HL-60/S4 (cell line): ENCODE data around the gene EFR3B.

ENCODE experiments used
- in situ Hi-C: fragments of 300-500 bp; cut with MboI; formaldehyde crosslinking; loops from 2 replicates; pipeline ENCODE4 v1.14.3; 2022; ENCODE audit warnings: low sequenced_read_pairs

Gene EFR3B

GRCh38 chr2:25104736-25105135, 62.9 kb downstream of the EFR3B start:
- in situ Hi-C loops: no loop called here

DNA sequence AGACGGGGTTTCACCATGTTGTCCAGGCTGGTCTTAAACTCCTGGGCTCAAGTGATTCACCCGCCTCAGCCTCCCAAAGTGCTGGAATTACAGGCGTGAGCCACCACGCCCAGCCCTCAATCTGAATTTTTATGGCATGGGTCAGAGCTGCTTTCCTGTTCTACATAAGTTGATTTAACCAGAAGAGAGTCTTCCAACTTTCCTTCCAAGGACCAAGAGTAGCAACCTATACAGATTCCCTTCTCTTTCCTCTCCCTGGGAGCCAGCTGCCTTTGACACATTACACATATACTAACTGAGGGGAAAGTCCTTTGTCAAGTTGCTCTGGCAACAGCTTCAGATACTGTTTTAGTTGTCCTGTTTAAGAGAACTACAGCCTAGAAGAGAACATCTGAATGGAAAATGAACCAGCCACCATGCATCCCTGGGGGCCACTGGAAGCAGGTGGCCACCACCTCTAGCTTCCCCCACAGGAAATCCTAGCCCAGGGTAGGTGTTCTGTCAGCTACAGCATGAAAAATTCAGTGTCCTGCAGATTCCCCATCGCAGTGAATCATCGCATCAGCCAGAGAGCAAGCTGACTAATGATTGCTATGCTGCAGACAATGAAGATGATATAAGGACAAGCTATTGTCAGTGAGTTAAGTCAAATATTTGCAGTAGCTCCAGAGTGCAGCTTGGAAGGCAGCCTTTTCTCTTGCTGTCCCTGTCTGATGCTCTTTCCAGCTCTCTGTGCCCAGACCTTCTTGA, 63.6 kb downstream of the EFR3B start:
- in situ Hi-C loops: no loop called here

- in situ Hi-C loops: no loop called here
These were observed 67.9 kb downstream of the EFR3B start for GRCh38 chr2:25109822-25110221.

DNA sequence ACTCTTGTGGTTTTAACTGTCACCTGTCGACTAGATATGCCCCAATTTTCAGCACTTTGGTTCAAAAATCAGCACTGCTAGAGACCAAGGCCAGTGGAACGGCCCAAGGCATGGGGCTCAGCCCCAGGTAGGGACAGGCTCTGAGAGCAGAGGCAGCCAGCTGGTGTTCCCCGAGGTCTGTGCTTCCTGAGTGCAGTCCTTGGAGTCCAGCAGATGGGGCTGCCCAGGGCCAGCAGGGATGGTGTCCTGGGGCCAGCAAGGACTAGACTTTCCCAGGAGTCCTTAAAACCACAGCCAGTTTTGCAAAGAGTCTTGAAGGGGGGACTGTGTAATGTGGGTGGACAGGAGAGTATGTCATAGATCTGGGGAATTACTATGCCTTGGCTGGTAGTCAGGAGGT, 70.2 kb downstream of the EFR3B start:
- in situ Hi-C loops: no loop called here

- in situ Hi-C loops: no loop called here
These were observed 73.5 kb downstream of the EFR3B start for GRCh38 chr2:25115249-25115883.

DNA sequence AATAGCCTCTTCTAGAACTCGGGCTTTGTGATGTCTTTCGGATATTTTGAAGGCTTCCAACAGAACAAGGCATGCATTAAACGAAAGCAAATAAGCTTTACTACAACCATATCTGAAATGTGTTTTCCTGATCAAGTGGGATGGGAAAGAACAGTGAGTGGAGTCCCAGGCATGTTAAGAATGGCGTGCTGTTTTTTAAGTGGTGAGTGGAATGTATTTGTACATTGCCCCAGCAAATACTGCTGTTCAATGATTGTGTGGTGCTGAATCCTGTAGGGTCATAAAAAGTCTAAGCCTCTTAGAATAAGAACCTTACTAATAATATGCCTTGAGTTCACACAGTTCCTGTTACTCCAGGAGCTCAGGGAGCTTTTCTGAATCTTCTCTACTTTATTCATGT, 74.0 kb downstream of the EFR3B start:
- in situ Hi-C loops: no loop called here

GRCh38 chr2:25116956-25117355, 75.1 kb downstream of the EFR3B start:
- in situ Hi-C loops: no loop called here

- in situ Hi-C loops: no loop called here
These were observed 77.4 kb downstream of the EFR3B start for GRCh38 chr2:25119263-25119662.

- in situ Hi-C loops: loop anchor here (5.0 kb wide), 1 partner anchor 140 kb away; no protein-coding TSS in a partner anchor
These were observed 80.5 kb downstream of the EFR3B start for GRCh38 chr2:25122367-25122766.

- in situ Hi-C loops: loop anchor here (5.0 kb wide), 1 partner anchor 141 kb away; no protein-coding TSS in a partner anchor
These were observed 81.8 kb downstream of the EFR3B start for GRCh38 chr2:25123682-25124081.

- in situ Hi-C loops: loop anchor here (25.0 kb wide), 1 partner anchor 713 kb away; no protein-coding TSS in a partner anchor
These were observed 83.3 kb downstream of the EFR3B start for GRCh38 chr2:25125189-25125588.

- in situ Hi-C loops: loop anchor here (25.0 kb wide), 1 partner anchor 714 kb away; no protein-coding TSS in a partner anchor
These were observed 84.1 kb downstream of the EFR3B start for GRCh38 chr2:25125976-25126375.

DNA sequence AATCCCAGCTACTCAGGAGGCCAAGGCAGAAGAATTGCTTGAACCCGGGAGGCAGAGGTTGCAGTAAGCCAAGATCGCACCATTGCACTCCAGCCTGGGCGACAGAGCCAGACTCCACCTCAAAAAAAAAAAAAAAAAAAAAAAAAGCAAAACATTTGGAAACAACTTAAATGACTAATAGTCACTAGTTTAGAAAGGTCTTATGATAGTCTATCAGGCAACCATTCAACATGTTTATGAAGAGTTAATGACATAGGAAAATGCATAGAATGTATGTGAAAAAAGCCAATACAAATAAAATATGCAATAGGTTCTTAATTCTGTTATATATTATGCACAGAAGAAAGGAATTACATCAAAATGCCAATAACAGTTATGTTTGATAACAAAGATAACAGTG, 85.2 kb downstream of the EFR3B start:
- in situ Hi-C loops: loop anchor here (25.0 kb wide), 1 partner anchor 715 kb away; no protein-coding TSS in a partner anchor

- in situ Hi-C loops: loop anchor here (25.0 kb wide), 1 partner anchor 715 kb away; no protein-coding TSS in a partner anchor
These were observed 85.8 kb downstream of the EFR3B start for GRCh38 chr2:25127646-25128045.

- in situ Hi-C loops: loop anchor here (25.0 kb wide), 1 partner anchor 718 kb away; no protein-coding TSS in a partner anchor
These were observed 88.1 kb downstream of the EFR3B start for GRCh38 chr2:25129901-25130520.

GRCh38 chr2:25131253-25131566, 89.3 kb downstream of the EFR3B start:
- in situ Hi-C loops: loop anchor here (25.0 kb wide), 1 partner anchor 719 kb away; no protein-coding TSS in a partner anchor

DNA sequence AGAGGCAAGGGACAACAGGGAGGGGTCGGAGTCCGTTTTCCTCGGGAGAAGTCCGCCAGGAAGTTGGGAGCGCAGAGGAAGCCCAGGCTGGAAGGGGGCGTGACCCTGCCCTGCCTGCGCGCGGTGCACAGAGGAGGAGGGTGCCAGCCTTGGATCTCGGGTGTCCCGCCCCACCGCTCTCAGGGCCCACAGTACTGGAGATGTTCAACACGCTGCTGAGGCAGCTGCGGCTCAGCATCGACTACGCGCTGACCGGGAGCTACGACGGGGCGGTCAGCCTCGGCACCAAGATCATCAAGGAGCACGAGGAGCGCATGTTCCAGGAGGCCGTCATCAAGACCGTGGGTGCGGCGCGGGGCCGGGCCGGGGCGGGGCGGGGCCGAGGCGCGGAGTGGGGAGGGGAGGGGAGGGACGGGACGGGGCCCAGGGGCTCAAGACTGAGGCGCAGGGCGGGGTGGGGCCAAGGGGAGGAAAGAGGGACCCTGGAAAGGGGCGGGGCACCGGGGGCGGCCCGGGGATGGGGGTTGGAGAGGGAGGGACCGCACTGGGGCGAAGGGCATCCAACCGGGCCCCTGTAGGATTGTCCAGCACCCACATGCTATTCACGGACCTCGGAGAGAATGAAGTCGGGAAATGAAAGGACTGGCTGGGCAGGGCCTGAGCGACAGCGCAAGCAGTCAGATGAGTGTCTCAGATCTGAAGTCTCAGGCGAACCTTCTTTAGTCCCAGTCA, 89.9 kb downstream of the EFR3B start:
- in situ Hi-C loops: loop anchor here (25.0 kb wide), 1 partner anchor 719 kb away; no protein-coding TSS in a partner anchor

DNA sequence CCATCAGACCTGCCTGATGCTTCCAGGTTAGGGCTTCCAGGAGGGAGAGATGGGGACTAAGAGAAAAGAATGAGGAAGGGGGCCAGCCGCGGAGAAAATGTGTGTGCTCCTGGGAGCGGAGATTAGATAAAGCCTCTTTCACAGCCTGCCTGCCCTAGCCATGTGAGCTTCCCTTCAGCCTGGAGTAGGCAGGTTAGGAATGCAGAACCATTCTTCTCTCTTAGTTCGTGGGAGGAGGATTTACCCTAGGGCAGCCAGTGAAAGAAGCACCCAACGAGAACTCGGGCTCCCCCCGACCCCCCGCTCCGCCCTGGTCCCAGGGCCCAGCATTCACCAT, 90.4 kb downstream of the EFR3B start:
- in situ Hi-C loops: loop anchor here (25.0 kb wide), 1 partner anchor 720 kb away; no protein-coding TSS in a partner anchor

DNA sequence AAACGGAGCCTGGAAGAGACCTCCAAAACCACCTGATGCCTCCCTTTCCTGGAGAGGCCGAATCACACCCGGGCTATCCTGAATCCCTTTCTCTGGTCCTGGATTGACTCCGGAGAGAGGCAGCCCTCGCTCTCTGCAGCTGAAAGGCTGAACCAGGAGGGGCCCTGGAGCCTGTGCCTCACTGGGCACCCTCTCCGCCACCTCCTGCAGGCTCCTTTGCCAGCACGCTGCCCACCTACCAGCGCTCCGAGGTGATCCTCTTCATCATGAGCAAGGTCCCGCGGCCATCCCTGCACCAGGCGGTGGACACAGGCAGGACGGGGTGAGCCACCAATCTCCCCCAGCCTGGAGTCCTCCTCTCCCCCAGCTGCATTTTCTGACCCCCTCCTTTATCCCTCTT, 90.8 kb downstream of the EFR3B start:
- in situ Hi-C loops: loop anchor here (25.0 kb wide), 1 partner anchor 720 kb away; no protein-coding TSS in a partner anchor

- in situ Hi-C loops: loop anchor here (25.0 kb wide), 1 partner anchor 728 kb away; no protein-coding TSS in a partner anchor
These were observed 98.7 kb downstream of the EFR3B start for GRCh38 chr2:25140535-25140934.

DNA sequence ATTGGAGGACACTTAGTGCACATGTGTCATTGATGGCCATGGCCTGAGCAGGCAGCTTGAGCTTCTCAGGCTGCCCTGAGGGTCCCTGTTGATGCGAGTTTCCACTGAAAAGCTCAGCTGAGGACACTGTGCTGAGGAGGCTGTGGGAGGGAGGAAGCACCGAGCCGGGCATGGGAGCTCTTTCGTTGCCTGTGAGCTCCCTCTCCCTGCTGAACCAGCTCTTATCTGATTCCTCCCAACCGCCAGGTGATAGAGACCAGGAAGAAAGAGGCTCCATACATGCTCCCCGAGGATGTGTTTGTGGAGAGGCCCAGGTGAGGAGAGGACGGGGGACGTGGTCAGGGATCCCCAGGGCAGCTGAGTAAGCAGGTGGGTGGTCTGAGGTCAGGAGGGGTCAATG, 99.2 kb downstream of the EFR3B start:
- in situ Hi-C loops: loop anchor here (25.0 kb wide), 1 partner anchor 729 kb away; no protein-coding TSS in a partner anchor
